HG03139 (cell line): ENCODE measurements around the gene SOBP.
"Not testable (repeated sequence)": the region's sequence is repeated elsewhere in the genome, so short reads cannot be mapped to it uniquely, and the experiment has no call there.

ENCODE experiments used
- ATAC-seq: cut with Tn5 transposase; IDR thresholded peaks from one replicate; pipeline ENCODE4 v1.9.1; 2021; ENCODE audit not compliant: unreplicated experiment

SOBP gene

DNA sequence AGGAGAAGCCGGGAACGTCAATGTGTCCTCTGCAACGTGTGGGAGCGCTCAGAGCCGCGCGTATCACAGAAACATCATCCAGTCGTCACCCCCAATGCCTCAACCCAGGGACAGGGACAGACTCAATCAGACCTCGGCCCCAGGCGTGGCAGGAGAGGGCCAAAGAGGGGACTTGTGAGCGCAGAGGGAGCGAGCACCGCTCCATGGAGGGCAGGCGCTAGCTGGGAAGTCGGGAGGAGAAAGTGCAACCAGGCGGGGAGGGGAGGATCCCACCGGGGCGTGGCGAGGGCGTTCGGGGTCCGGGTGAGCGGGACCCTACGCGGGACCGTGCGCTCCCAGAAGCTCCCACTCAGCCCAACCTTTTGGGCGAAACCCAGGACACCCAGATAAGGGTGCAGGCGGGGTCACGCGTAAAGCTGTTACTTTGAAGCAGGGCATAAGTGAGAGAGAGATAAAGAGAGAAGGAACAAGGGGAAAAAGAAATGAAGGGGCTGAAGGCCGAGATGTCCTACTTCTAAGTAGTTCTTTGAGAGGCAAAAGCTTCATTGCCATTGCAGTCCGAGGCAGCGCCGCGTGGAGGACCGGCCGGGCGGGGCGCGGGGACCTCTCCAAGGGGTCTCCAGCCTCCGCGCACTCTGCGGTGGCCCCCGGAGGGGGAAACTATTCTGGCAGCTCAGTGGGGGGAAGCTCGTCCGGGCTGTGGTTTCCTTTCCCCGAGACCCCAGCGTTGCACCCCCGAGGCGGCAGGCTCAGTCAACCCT is 862 bp upstream of the SOBP start:
- no peak for ATAC-seq

- no peak for ATAC-seq
These were observed 735 bp downstream of the SOBP start for GRCh38 chr6:107490566-107491137.

GRCh38 chr6:107491138-107491609 is 1.3 kb downstream of the SOBP start:
- ATAC-seq = no peak

GRCh38 chr6:107491760-107492660 is 2.1 kb downstream of the SOBP start:
- ATAC-seq = no peak

DNA sequence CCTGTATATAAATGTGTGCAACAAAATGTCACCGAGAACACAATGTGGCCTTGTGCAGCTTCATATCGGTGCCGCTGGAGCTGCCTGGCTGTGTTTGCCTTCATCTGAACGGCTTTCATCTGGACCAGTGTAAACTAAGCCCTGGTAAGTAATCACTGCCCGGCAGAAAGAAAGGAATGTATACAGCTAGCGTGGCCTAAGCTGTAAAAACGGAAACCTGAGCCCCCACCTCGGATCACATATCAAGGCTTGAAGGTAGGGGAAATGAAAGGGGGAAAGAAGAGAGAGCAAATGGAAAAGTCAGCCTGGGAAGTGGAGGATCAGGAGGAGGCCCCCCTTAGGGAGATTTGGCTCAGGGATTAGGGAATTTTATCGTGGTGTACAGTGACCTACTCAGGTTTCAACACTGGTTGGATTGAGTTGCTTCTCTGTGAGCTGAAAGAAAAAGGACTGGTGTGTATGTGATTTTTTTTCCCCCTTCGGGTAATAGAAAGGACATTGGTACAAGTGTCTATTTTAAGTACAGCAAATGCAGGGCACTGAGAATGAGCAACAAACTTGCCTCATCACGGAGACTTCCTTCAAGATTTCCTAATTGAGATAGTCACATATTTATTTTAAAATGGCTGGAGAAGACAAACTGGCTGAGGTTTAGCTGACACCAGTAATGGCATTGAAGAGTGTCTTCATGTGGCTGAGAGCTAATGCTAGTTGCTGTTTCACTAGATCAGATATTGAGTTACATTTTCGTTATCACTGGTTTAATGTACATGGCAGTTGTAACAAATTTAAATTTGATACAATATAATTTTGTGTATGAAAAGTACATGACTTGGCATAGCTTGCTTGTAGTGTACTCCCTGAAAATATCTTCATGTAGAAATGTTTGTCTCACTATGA is 3.5 kb downstream of the SOBP start:
- ATAC-seq = no peak

- ATAC-seq = no peak
These were observed 5.3 kb downstream of the SOBP start for GRCh38 chr6:107495196-107495643.

GRCh38 chr6:107495971-107496370 is 6.1 kb downstream of the SOBP start:
- ATAC-seq = no peak

DNA sequence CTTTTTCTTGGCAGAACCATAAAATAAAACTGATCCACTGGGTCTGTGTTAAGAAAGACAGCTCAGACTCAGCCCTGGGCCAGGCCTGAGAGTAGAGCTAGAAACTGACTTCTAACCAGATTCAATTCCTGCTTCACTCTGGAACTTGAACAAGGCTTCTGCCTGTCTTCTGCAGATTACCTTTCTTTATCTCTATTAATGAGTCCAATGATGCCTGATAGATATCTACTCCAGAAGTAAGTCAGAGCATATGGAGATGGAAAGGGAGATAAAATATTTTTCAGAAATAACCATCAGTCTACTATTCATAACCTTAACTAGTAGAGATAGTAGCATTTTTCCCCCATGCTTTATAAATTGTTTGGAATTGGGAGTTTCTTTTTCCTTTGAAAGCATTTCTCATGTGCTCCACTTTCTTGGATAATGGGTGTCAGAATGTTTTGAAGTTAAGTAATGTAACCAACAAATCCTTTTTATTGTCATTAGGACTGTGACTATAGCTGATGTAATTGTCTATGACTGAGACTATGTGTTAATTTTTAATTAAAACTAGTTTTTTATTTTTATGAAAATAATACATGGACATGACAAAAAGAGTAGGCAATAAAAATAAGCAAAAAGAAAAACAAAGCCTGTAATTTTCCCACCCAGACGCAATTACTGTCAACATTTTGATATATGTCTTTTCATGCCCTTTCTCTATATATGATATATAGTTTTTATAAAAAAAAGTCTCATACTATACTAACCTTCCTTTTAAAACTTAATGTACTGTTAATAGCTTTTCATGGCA is 7.2 kb downstream of the SOBP start:
- no peak for ATAC-seq

DNA sequence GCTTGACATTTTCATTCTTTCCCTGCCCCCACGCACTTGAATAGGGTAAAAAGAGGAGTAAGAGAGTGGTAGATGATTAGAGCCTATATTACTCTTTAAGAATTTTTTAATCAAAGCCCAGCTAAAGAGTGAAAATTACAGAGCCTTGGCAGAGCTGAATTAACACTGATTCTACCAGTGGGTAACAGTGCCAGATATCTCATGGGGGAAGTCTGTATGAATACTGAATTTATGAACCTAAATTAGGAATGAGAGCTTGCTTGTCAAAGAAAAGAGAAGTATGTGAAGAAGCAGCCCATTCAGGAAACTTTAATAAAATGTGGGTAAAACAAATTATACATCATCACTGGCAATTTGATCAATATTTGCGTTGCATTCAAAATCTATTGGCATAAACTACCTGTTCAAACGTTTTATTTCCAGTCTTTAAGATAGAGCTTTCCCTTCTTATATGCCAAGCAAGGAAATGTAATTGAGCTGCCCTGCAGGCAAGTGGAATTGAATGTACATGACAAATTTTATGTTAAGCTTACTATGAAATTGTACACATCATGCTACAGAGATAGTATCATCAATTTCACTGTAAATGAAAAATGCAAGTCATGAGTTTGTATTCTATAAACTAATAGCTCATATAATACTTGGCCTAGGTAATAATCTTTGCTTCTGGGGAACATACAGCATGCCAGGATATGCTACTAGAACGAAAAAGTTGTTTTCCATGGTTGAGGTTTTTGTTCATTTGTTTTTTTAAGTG is 14.5 kb downstream of the SOBP start:
- no peak for ATAC-seq

GRCh38 chr6:107506145-107506544 is 16.2 kb downstream of the SOBP start:
- no peak for ATAC-seq

GRCh38 chr6:107509506-107509905 is 19.6 kb downstream of the SOBP start:
- no peak for ATAC-seq

- ATAC-seq = no peak
These were observed 20.2 kb downstream of the SOBP start for GRCh38 chr6:107510108-107510507.

- ATAC-seq = no peak
These were observed 21.6 kb downstream of the SOBP start for GRCh38 chr6:107511511-107511993.

DNA sequence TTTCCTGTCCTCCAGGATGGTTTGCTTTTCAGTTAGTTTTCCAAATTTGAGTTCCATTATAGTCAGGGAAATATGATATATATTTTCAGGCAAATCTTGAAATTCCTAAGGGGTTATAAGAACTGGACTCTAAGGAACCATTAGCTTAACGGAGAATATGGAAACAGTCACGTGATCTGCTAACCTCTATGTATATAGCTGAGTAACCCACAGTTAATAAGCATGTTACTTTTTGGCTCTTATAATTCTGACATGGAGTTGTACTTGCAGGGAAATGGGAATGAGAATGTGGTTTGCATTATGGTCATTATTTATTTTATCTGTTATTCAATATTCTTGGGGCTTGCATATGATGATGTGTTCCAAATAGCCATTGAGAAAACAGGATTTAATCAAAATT is 23.3 kb downstream of the SOBP start:
- ATAC-seq = no peak

- no peak for ATAC-seq
These were observed 26.0 kb downstream of the SOBP start for GRCh38 chr6:107515955-107516354.

GRCh38 chr6:107517274-107517673 is 27.4 kb downstream of the SOBP start:
- no peak for ATAC-seq

GRCh38 chr6:107519224-107519623 is 29.3 kb downstream of the SOBP start:
- not testable (repeated sequence) for ATAC-seq

DNA sequence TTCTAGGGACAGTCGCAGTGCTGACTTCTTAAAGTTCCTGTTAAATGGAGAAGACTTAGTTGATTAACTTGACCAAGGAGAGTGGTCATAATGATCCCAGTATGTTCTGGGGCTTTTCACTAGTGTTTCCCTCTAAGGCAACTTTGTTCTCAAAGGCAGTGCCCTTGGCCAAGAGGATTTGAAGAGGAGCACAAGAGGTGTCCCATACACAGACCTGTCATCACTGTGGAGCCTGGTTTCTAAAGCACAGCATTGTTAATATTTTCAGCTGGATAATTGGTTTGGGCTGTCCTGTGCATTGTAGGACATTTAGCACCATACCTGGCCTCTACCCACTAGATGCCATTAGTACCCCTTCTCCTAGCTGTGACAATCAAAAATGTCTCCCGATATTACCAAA is 30.8 kb downstream of the SOBP start:
- ATAC-seq = not testable (repeated sequence)
